KG1 (cell line): ENCODE measurements around the gene SIDT2.
"Not testable (repeated sequence)": the region's sequence is repeated elsewhere in the genome, so short reads cannot be mapped to it uniquely, and the experiment has no call there.

Source experiments
- DNase-seq: peaks from one replicate; lab custom pipeline; 2025; lab: John Stamatoyannopoulos, UW

SIDT2 gene

GRCh38 chr11:117204283-117205080 lies 25.9 kb downstream of the SIDT2 start:
- no peak for DNase-seq

- no peak for DNase-seq
Measured at GRCh38 chr11:117205211-117205818, 26.8 kb downstream of the SIDT2 start.

GRCh38 chr11:117206111-117206510 lies 27.6 kb downstream of the SIDT2 start:
- DNase-seq = not testable (repeated sequence)

- DNase-seq = not testable (repeated sequence)
Measured at GRCh38 chr11:117206859-117207258, 28.3 kb downstream of the SIDT2 start.

GRCh38 chr11:117207481-117207880 lies 28.9 kb downstream of the SIDT2 start:
- not testable (repeated sequence) for DNase-seq

GRCh38 chr11:117208710-117209109 lies 30.2 kb downstream of the SIDT2 start:
- not testable (repeated sequence) for DNase-seq

- DNase-seq = not testable (repeated sequence)
Measured at GRCh38 chr11:117209351-117210125, 31.0 kb downstream of the SIDT2 start.

GRCh38 chr11:117210620-117211019 lies 32.1 kb downstream of the SIDT2 start:
- no peak for DNase-seq

GRCh38 chr11:117212697-117213355 lies 34.3 kb downstream of the SIDT2 start:
- DNase-seq = no peak

- DNase-seq = no peak
Measured at GRCh38 chr11:117214404-117215110, 36.0 kb downstream of the SIDT2 start.

- no peak for DNase-seq
Measured at GRCh38 chr11:117217141-117218084, 38.9 kb downstream of the SIDT2 start.

- no peak for DNase-seq
Measured at GRCh38 chr11:117218133-117218915, 39.8 kb downstream of the SIDT2 start.

GRCh38 chr11:117219001-117219400 lies 40.5 kb downstream of the SIDT2 start:
- DNase-seq = no peak

- DNase-seq = no peak
Measured at GRCh38 chr11:117219455-117219854, 40.9 kb downstream of the SIDT2 start.

- no peak for DNase-seq
Measured at GRCh38 chr11:117219995-117220394, 41.5 kb downstream of the SIDT2 start.

- no peak for DNase-seq
Measured at GRCh38 chr11:117220568-117220967, 42.0 kb downstream of the SIDT2 start.

- no peak for DNase-seq
Measured at GRCh38 chr11:117220999-117221774, 42.6 kb downstream of the SIDT2 start.

GRCh38 chr11:117221775-117222517 lies 43.4 kb downstream of the SIDT2 start:
- no peak for DNase-seq
